Endothelial cell of umbilical vein (primary cell): ENCODE data around the gene INHBB. TPM values are rescaled to one million over a fixed set of nuclear protein-coding genes. Genes with fewer than 3 reads are reported as not detected.

Experiments
- BruUV-seq: library from RNA; stranded (reverse); fragments of 400-500 nt; replicated peaks from 2 replicates; lab custom pipeline; 2021; lab: Mats Ljungman, UMichigan
- CTCF ChIA-PET: fragments of 300-600, 350-600 bp; sonication (Branson Sonifier 250); formaldehyde crosslinking; loops from one replicate; lab custom pipeline; 2021; ENCODE audit warnings: antibody characterized with exemption, inconsistent platforms; lab: Charles Lee
- POLR2A ChIA-PET: fragments of 300-600, 350-600 bp; sonication (Branson Sonifier 250); formaldehyde crosslinking; loops from one replicate; lab custom pipeline; 2021; ENCODE audit warnings: antibody characterized with exemption, inconsistent platforms; lab: Charles Lee
- DNase-seq: peaks from one replicate; pipeline ENCODE4 v3.0.0-alpha.2; 2011; ENCODE audit warnings: low read depth, low spot score
- FAIRE-seq: peaks from 2 replicates; lab custom pipeline; 2011; peaks lifted over from hg19 to GRCh38; lab: Jason Lieb, UNC
- H2AFZ ChIP-seq: 2 replicates; pipeline ENCODE4 v1.6.0; 2012; ENCODE audit warnings: low read depth, low read length, control low read depth, inconsistent platforms
- H3K27ac ChIP-seq: 2 replicates; pipeline ENCODE4 v1.5.1; 2011; ENCODE audit warnings: low read depth, mild to moderate bottlenecking, control low read depth, low read length, moderate library complexity; ENCODE audit not compliant: insufficient read depth
- H3K27me3 ChIP-seq, 2 experiments: 2 replicates each; pipeline versions ENCODE4 v1.6.0 to v1.6.1; 2011; ENCODE audit warnings: low read length in 2 of 2, mixed read lengths in 1 of 2; ENCODE audit not compliant: control insufficient read depth in 2 of 2, insufficient read depth in 2 of 2
- H3K36me3 ChIP-seq, 2 experiments: 2 replicates in 1 of 2; 3 replicates in 1 of 2; pipeline ENCODE4 v1.5.1; 2011; ENCODE audit warnings: low read length in 2 of 2, mild to moderate bottlenecking in 1 of 2, moderate library complexity in 1 of 2; ENCODE audit not compliant: control insufficient read depth in 2 of 2, insufficient read depth in 2 of 2; ENCODE audit errors: extremely low read depth in 1 of 2
- H3K4me1 ChIP-seq: 3 replicates; pipeline ENCODE4 v1.5.1; 2011; ENCODE audit warnings: mild to moderate bottlenecking, low read length; ENCODE audit not compliant: control insufficient read depth, insufficient read depth; ENCODE audit errors: extremely low read depth
- H3K4me2 ChIP-seq: 2 replicates; pipeline ENCODE4 v1.6.1; 2011; ENCODE audit warnings: low read length, control low read depth, mixed read lengths; ENCODE audit not compliant: insufficient read depth
- H3K4me3 ChIP-seq, 3 experiments: fragments of 200-600 bp in 1 of 3; sonication (generic), shearing (Covaris generic) in 1 of 3; replicated peaks in 1 of 3; 2 replicates each; pipeline ENCODE4 v1.5.1; 2011 to 2016; ENCODE audit warnings: control low read depth in 3 of 3, low read length in 3 of 3, mild to moderate bottlenecking in 2 of 3, inconsistent platforms in 1 of 3, low read depth in 1 of 3, moderate library complexity in 1 of 3; ENCODE audit not compliant: insufficient read depth in 1 of 3
- H3K79me2 ChIP-seq: 2 replicates; pipeline ENCODE4 v1.6.0; 2012; ENCODE audit warnings: low read length, inconsistent platforms; ENCODE audit not compliant: control insufficient read depth, insufficient read depth
- H3K9ac ChIP-seq: replicated peaks from 2 replicates; pipeline ENCODE3; 2011; ENCODE audit warnings: low read length, control low read depth; ENCODE audit not compliant: insufficient read depth; ENCODE audit errors: extremely low read depth
- H3K9me1 ChIP-seq: replicated peaks from 3 replicates; pipeline ENCODE4 v1.6.0; 2011; ENCODE audit warnings: mild to moderate bottlenecking, low read length; ENCODE audit not compliant: control insufficient read depth, insufficient read depth; ENCODE audit errors: extremely low read depth
- H3K9me3 ChIP-seq: replicated peaks from 2 replicates; pipeline ENCODE4 v1.5.1; 2012; ENCODE audit warnings: low read length, inconsistent platforms; ENCODE audit not compliant: control insufficient read depth, insufficient read depth
- H4K20me1 ChIP-seq: replicated peaks from 2 replicates; pipeline ENCODE3; 2011; ENCODE audit warnings: mild to moderate bottlenecking, low read length; ENCODE audit not compliant: control insufficient read depth, insufficient read depth; ENCODE audit errors: extremely low read depth
- CTCF ChIP-seq, 2 donors: IDR thresholded peaks; 1 replicate in 1 of 2; 2 replicates in 1 of 2; pipeline ENCODE4 v1.5.1; 2011; ENCODE audit warnings: low read length in 2 of 2, mild to moderate bottlenecking in 2 of 2, moderate library complexity in 2 of 2, control low read depth in 1 of 2, inconsistent platforms in 1 of 2, low read depth in 1 of 2; ENCODE audit not compliant: insufficient read depth in 1 of 2; ENCODE audit errors: extremely low read depth in 1 of 2
- EZH2 ChIP-seq: IDR thresholded peaks from 2 replicates; pipeline ENCODE4 v1.6.1; 2012; ENCODE audit warnings: borderline replicate concordance, low read depth, mild to moderate bottlenecking, moderate library complexity, low read length, inconsistent platforms; ENCODE audit not compliant: severe bottlenecking
- FOS ChIP-seq: IDR thresholded peaks from 2 replicates; pipeline ENCODE4 v1.6.1; 2011; ENCODE audit warnings: mild to moderate bottlenecking, low read length, moderate library complexity, borderline replicate concordance; ENCODE audit not compliant: insufficient read depth
- GATA2 ChIP-seq: IDR thresholded peaks from 2 replicates; pipeline ENCODE4 v1.7.0; 2011; ENCODE audit warnings: low read depth, mild to moderate bottlenecking, moderate library complexity, mixed read lengths, low read length; ENCODE audit not compliant: insufficient read length, insufficient read depth
- JUN ChIP-seq: IDR thresholded peaks from 2 replicates; pipeline ENCODE4 v1.6.1; 2011; ENCODE audit warnings: borderline replicate concordance, low read depth; ENCODE audit not compliant: insufficient read length, insufficient read depth
- MAX ChIP-seq: IDR thresholded peaks from 2 replicates; pipeline ENCODE4 v1.6.1; 2011; ENCODE audit not compliant: insufficient read depth, insufficient read length
- MYC ChIP-seq: IDR thresholded peaks from one replicate; pipeline ENCODE4 v1.6.1; 2011; ENCODE audit warnings: mild to moderate bottlenecking, low read depth, low read length
- POLR2A ChIP-seq: IDR thresholded peaks from 2 replicates; pipeline ENCODE4 v1.6.1; 2012; ENCODE audit warnings: low read depth, mild to moderate bottlenecking, control low read depth, low read length
- POLR2AphosphoS5 ChIP-seq: IDR thresholded peaks from 2 replicates; pipeline ENCODE4 v1.6.1; 2012; ENCODE audit warnings: low read depth, mild to moderate bottlenecking, control low read depth, low read length, moderate library complexity; ENCODE audit not compliant: insufficient read depth
- dilution Hi-C: fragments of 300-500 bp; cut with MboI; formaldehyde crosslinking; loops from one replicate; pipeline ENCODE4 v1.15.0; 2019; ENCODE audit warnings: low sequenced_read_pairs; ENCODE audit not compliant: extremely low pct_ligation_motif_present
- intact Hi-C: fragments of 100-400 bp; cut with micrococcal nuclease; formaldehyde crosslinking; loops from one replicate; pipeline ENCODE4 v1.10.0; 2022
- polyA plus RNA-seq, 4 experiments: library from polyadenylated mRNA; depleted of rRNA in 3 of 4; stranded (reverse) in 3 of 4; unstranded in 1 of 4; fragments of >200 nt; gene quantifications; 2 replicates each; pipeline versions ENCODE4 v1.2.1 to v1.2.3, GENCODE V29; 2011 to 2012; ENCODE audit warnings: missing spikeins in 1 of 4
- total RNA-seq: library from RNA; stranded (reverse); gene quantifications from 2 replicates; pipeline ENCODE4 v1.2.3, GENCODE V29; 2021

Gene INHBB
- total and polyA plus RNA-seq, 2 donors (not counting 3 experiments of a cell fraction or from before 2014, with no cell fraction given), result 0.11 to 1.8 TPM

DNA sequence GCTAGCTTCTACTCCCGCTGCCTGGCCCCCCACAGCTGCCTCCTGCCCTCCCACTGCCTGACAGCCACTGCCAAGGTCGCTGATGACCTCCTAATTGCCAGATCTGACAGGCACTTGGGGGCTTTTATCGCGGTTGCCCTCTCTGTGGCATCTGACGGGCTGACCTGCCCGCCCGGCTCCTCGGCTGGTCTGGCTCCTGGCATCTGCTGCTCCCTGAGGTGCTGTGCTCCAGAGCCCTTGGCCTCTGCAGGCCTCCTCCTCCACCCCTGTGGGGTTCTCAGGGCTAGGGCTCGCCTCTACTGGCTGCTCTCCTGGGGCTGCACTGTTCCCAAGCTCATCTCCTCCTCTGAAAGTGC lies 43.1 kb downstream of the INHBB start:
- no peak overlapping the region for H2AFZ ChIP-seq
- no peak overlapping the region for H3K9ac ChIP-seq
- peaks cover 0 to 1% of the 10 kb centered on the region in 2 experiments for H3K27me3 ChIP-seq
- intact Hi-C loops (no loop called here), dilution Hi-C loops (no loop called here)
- no peaks in the 10 kb centered on the region for H4K20me1 ChIP-seq
- FAIRE-seq, result no peak
- no peak overlapping the region for H3K27ac ChIP-seq
- DNase-seq, result no peak
- no peaks in the 10 kb centered on the region for H3K4me1 ChIP-seq
- H3K36me3 ChIP-seq, result no peaks in the 10 kb centered on the region
- H3K4me2 ChIP-seq, result no peak overlapping the region
- TF ChIP-seq FOS, result no peak
- no peak for TF ChIP-seq POLR2A
- no peak for TF ChIP-seq CTCF (IDR thresholded peaks at IDR 0.05; ENCODE audit: extremely low read depth in 1 of 2, insufficient read depth in 1 of 2, low read depth in 1 of 2, low read length in 2 of 2)
- no peak for TF ChIP-seq POLR2AphosphoS5
- no peak for TF ChIP-seq MAX
- no peak for TF ChIP-seq JUN
- no peak for TF ChIP-seq MYC
- TF ChIP-seq GATA2, result no peak
- no peak for TF ChIP-seq EZH2
- BruUV-seq, result no TSS peak
- H3K79me2 ChIP-seq, result no peaks in the 10 kb centered on the region
- no peaks in the 10 kb centered on the region for H3K9me3 ChIP-seq
- POLR2A ChIA-PET, result no interaction called here
- no peak overlapping the region for H3K4me3 ChIP-seq
- H3K9me1 ChIP-seq, result no peaks in the 10 kb centered on the region
- CTCF ChIA-PET, result no interaction called here
